Hepatocyte (in vitro differentiated cells): ENCODE data around the gene IL22RA1. TPM values are rescaled to one million over a fixed set of nuclear protein-coding genes. Genes with fewer than 3 reads are reported as not detected.

Experiments
- DNase-seq: peaks from one replicate; pipeline ENCODE4 v3.0.0-alpha.2; 2016; ENCODE audit warnings: low spot score
- H2AFZ ChIP-seq: fragments of 200-600 bp; sonication (generic); 2 replicates; pipeline ENCODE4 v1.6.0; 2016; ENCODE audit warnings: antibody characterized with exemption, mild to moderate bottlenecking
- H3K27ac ChIP-seq: fragments of 200-600 bp; sonication (generic); 2 replicates; pipeline ENCODE4 v1.5.1; 2016; ENCODE audit warnings: mild to moderate bottlenecking
- H3K27me3 ChIP-seq: fragments of 200-600 bp; sonication (generic); 2 replicates; pipeline ENCODE4 v1.6.1; 2016
- H3K36me3 ChIP-seq: fragments of 200-600 bp; sonication (generic); replicated peaks from 2 replicates; pipeline ENCODE4 v1.5.1; 2016; ENCODE audit warnings: low read depth; ENCODE audit not compliant: insufficient read depth
- H3K4me1 ChIP-seq: fragments of 200-600 bp; sonication (generic); 2 replicates; pipeline ENCODE4 v1.5.1; 2016; ENCODE audit warnings: mild to moderate bottlenecking, moderate library complexity; ENCODE audit not compliant: insufficient read depth
- H3K4me2 ChIP-seq: fragments of 200-600 bp; sonication (generic); 2 replicates; pipeline ENCODE4 v1.6.0; 2016
- H3K4me3 ChIP-seq: fragments of 200-600 bp; sonication (generic); 2 replicates; pipeline ENCODE4 v1.5.1; 2016; ENCODE audit warnings: mild to moderate bottlenecking
- H3K79me2 ChIP-seq: fragments of 200-600 bp; sonication (generic); 2 replicates; pipeline ENCODE4 v1.6.0; 2017; ENCODE audit warnings: mild to moderate bottlenecking
- H3K9me2 ChIP-seq: fragments of 200-600 bp; sonication (generic); replicated peaks from 2 replicates; pipeline ENCODE4 v1.6.0; 2017; ENCODE audit warnings: mild to moderate bottlenecking; ENCODE audit not compliant: insufficient read depth
- H3K9me3 ChIP-seq: fragments of 200-600 bp; sonication (generic); 2 replicates; pipeline ENCODE4 v1.5.1; 2016; ENCODE audit warnings: low read depth, mild to moderate bottlenecking
- H4K20me1 ChIP-seq: fragments of 200-600 bp; sonication (generic); 2 replicates; pipeline ENCODE4 v1.6.0; 2016; ENCODE audit warnings: mild to moderate bottlenecking; ENCODE audit not compliant: insufficient read depth, poor library complexity, severe bottlenecking
- EZH2 ChIP-seq: fragments of 200-600 bp; sonication (generic); IDR thresholded peaks from 2 replicates; pipeline ENCODE4 v1.6.1; 2016; ENCODE audit warnings: antibody characterized with exemption, mild to moderate bottlenecking, borderline replicate concordance
- EZH2phosphoT487 ChIP-seq: fragments of 200-600 bp; sonication (generic); IDR thresholded peaks from one replicate; pipeline ENCODE4 v1.6.1; 2018; ENCODE audit warnings: antibody characterized with exemption, mild to moderate bottlenecking, low read depth, moderate library complexity; ENCODE audit not compliant: unreplicated experiment, severe bottlenecking
- WGBS: methylation state at CpG from one replicate; pipeline ENCODE4 v1.1.6; 2016; ENCODE audit warnings: low lambda C conversion rate; ENCODE audit errors: missing lambda C conversion rate; 5-methylcytosine and 5-hydroxymethylcytosine counted together
- polyA plus RNA-seq: library from polyadenylated mRNA; unstranded; fragments of >200 nt; fragmentation: Nextera tagmentation; extraction: Ambion mirVana; gene quantifications from 2 replicates; pipeline ENCODE4 v1.2.1, GENCODE V29; 2016
- total RNA-seq: library from RNA; depleted of rRNA; stranded (reverse); fragments of >200 nt; gene quantifications from 2 replicates; pipeline ENCODE4 v1.2.3, GENCODE V29; 2014
- TF ChIP-seq, protein P1 (sequence below): fragments of 200-600 bp; sonication (generic); IDR thresholded peaks from 2 replicates; pipeline ENCODE4 v1.5.1; 2016; ENCODE audit warnings: antibody characterized with exemption, mild to moderate bottlenecking; ENCODE audit not compliant: poor library complexity

Gene IL22RA1
- total RNA-seq (4.7 and 6.1 TPM in 2 replicates), polyA plus RNA-seq (3.5 and 8.2 TPM in 2 replicates)

DNA sequence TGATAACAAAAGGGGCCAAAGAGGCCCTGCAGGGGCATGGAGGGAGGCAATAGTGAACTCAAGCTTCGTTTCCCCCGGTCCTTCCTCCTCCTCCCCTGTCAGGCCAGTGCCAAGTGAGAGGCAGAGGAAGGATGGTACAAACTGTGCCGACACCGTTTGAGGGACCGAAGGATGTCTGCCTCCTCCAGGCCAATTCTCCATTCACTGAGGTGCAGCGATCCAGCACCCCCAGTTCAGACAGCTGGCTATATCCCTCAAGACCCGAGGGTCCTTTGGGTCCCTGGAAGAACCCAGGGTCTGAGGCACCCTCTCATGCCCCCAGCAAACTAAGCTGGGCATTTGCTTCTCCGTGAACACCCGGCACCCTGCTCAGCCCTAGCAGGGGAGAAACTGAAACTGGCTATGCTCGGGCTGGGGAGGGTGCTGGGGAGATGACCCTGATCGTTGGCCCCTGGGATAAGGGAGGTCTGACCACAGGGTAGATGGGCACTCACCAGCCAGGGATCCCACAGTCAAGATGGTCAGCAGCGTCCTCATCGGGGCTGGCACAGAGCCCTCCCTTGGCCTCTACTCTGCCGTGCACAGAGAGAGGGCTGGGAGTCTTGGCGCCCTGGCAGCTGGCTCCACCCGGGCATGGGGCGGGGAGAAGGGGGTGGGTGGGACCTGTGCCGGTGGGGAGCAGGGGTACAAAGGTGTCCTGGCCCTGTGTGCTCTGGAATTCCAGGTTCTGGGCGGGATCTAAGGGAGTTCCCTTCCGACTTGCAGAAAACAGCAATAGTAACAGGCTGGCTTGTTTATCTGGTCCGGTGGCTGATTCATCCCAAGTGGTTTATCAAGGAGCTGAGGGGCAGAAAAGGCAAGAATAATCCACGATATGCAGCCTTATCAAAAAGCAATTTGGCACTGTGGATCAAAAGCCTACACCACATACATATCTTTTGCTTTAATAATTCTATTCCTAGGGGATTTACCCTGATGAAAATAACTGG lies at the start of gene IL22RA1:
Gene IL22RA1 (minus strand): TSS at position 595 of the 989 bp plus-strand sequence. CDS start 58 bp downstream, at position 537.
- no peaks in the 10 kb centered on the region for H3K27me3 ChIP-seq
- H2AFZ ChIP-seq: no peak within 1 kb of the TSS
- no peaks in the 10 kb centered on the region for H3K79me2 ChIP-seq
- H3K9me2 ChIP-seq: no peaks in the 10 kb centered on the region
- TF ChIP-seq EZH2phosphoT487: no peak
- TF ChIP-seq, protein P1, sequence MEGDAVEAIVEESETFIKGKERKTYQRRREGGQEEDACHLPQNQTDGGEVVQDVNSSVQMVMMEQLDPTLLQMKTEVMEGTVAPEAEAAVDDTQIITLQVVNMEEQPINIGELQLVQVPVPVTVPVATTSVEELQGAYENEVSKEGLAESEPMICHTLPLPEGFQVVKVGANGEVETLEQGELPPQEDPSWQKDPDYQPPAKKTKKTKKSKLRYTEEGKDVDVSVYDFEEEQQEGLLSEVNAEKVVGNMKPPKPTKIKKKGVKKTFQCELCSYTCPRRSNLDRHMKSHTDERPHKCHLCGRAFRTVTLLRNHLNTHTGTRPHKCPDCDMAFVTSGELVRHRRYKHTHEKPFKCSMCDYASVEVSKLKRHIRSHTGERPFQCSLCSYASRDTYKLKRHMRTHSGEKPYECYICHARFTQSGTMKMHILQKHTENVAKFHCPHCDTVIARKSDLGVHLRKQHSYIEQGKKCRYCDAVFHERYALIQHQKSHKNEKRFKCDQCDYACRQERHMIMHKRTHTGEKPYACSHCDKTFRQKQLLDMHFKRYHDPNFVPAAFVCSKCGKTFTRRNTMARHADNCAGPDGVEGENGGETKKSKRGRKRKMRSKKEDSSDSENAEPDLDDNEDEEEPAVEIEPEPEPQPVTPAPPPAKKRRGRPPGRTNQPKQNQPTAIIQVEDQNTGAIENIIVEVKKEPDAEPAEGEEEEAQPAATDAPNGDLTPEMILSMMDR: no peak
- no peak for TF ChIP-seq EZH2
- H3K27ac ChIP-seq: peak within 1 kb of the TSS; percentile 72
- H3K4me2 ChIP-seq: peak within 1 kb of the TSS; percentile 68
- no peak within 1 kb of the TSS for H3K4me3 ChIP-seq
- H4K20me1 ChIP-seq: no peaks in the 10 kb centered on the region
- H3K36me3 ChIP-seq: no peaks in the 10 kb centered on the region
- H3K9me3 ChIP-seq: no peaks in the 10 kb centered on the region
- H3K4me1 ChIP-seq: peaks cover 11% of the 10 kb centered on the region
- DNase-seq: peak; percentile 77
- WGBS: 69% methylated on average over 22 of the region's 22 CpGs

GRCh38 chr1:24191860-24192259 lies 48.9 kb upstream of the IL22RA1 start:
- no peak for TF ChIP-seq EZH2
- DNase-seq: peak; percentile 64
- Histone ChIP-seq H3K27ac (peak overlapping the region; percentile 86), H3K9me2 (no peaks in the 10 kb centered on the region), H3K36me3 (no peaks in the 10 kb centered on the region), H3K9me3 (no peaks in the 10 kb centered on the region), H3K27me3 (no peaks in the 10 kb centered on the region), H3K4me2 (no peak overlapping the region), H4K20me1 (no peaks in the 10 kb centered on the region), H3K4me1 (peaks cover 7% of the 10 kb centered on the region), H3K79me2 (peaks cover 1% of the 10 kb centered on the region), H3K4me3 (no peak overlapping the region), H2AFZ (no peak overlapping the region)
- 78% methylated on average over 5 of the region's 5 CpGs for WGBS

GRCh38 chr1:24190983-24191461 lies 48.1 kb upstream of the IL22RA1 start:
- H3K27me3 ChIP-seq: no peaks in the 10 kb centered on the region
- no peaks in the 10 kb centered on the region for H3K9me2 ChIP-seq
- no peaks in the 10 kb centered on the region for H4K20me1 ChIP-seq
- no peak overlapping the region for H3K4me2 ChIP-seq
- no peak overlapping the region for H2AFZ ChIP-seq
- H3K79me2 ChIP-seq: peaks cover 5% of the 10 kb centered on the region
- peaks cover 7% of the 10 kb centered on the region for H3K4me1 ChIP-seq
- H3K9me3 ChIP-seq: no peaks in the 10 kb centered on the region
- peak overlapping the region; percentile 86 for H3K27ac ChIP-seq
- no peak overlapping the region for H3K4me3 ChIP-seq
- no peak for TF ChIP-seq EZH2
- no peak for TF ChIP-seq EZH2phosphoT487
- TF ChIP-seq, protein P1: no peak
- 91% methylated on average over 3 of the region's 3 CpGs for WGBS
- no peaks in the 10 kb centered on the region for H3K36me3 ChIP-seq
- DNase-seq: no peak

GRCh38 chr1:24189528-24189927 lies 46.6 kb upstream of the IL22RA1 start:
- Histone ChIP-seq H3K4me1 (peaks cover 7% of the 10 kb centered on the region), H3K4me3 (no peak overlapping the region), H3K36me3 (no peaks in the 10 kb centered on the region), H3K79me2 (peaks cover 10% of the 10 kb centered on the region), H3K9me3 (no peaks in the 10 kb centered on the region), H3K4me2 (no peak overlapping the region), H3K9me2 (no peaks in the 10 kb centered on the region), H3K27me3 (no peaks in the 10 kb centered on the region), H3K27ac (no peak overlapping the region), H4K20me1 (no peaks in the 10 kb centered on the region), H2AFZ (no peak overlapping the region)
- DNase-seq: no peak
- WGBS: 91% methylated on average over 7 of the region's 7 CpGs
- TF ChIP-seq EZH2phosphoT487: no peak
- TF ChIP-seq, protein P1: no peak
- TF ChIP-seq EZH2: no peak
